Stomach (tissue), 9 donors: ENCODE results near the gene SERPINF2. TPM values are rescaled to one million over a fixed set of nuclear protein-coding genes. Genes with fewer than 3 reads are reported as not detected.
A peak's percentile ranks its signal among the peaks of the same experiment; 100 is the strongest.

ENCODE experiments used
- DNase-seq, 2 donors: peaks; one replicate each; pipeline versions ENCODE4 v3.0.0 to v3.0.0-alpha.2; 2013 to 2019
- H3K27ac ChIP-seq, 5 donors: fragments of 200-600 bp in 4 of 5; sonication (generic) in 4 of 5; one replicate each; pipeline ENCODE4 v1.5.1; 2013 to 2019; ENCODE audit warnings: mild to moderate bottlenecking in 1 of 5, moderate library complexity in 1 of 5
- H3K27me3 ChIP-seq, 3 donors: fragments of 200-600 bp; sonication (generic); one replicate each; pipeline ENCODE4 v1.5.1; 2017 to 2019; ENCODE audit warnings: mixed run types in 1 of 3
- H3K36me3 ChIP-seq, 4 donors: fragments of 200-600 bp; sonication (generic); 1 replicate in 3 of 4; 2 replicates in 1 of 4; pipeline ENCODE4 v1.5.1; 2016 to 2019
- H3K4me1 ChIP-seq, 4 donors: fragments of 200-600 bp; sonication (generic); one replicate each; pipeline ENCODE4 v1.5.1; 2016 to 2019
- H3K4me3 ChIP-seq, 4 donors: fragments of 200-600 bp; sonication (generic) in 3 of 4; one replicate each; pipeline ENCODE4 v1.5.1; 2016 to 2019; ENCODE audit warnings: mild to moderate bottlenecking in 1 of 4
- H3K9me3 ChIP-seq, 4 donors: fragments of 200-600 bp; sonication (generic); one replicate each; pipeline ENCODE4 v1.5.1; 2016 to 2019
- EP300 ChIP-seq: sonication (generic); formaldehyde crosslinking; IDR thresholded peaks from one replicate; pipeline ENCODE4 v1.6.1; 2017; ENCODE audit warnings: antibody characterized with exemption
- POLR2A ChIP-seq, 4 donors: fragments of 450-650 bp; IDR thresholded peaks; one replicate each; pipeline ENCODE4 v1.6.1; 2016; ENCODE audit warnings: antibody characterized with exemption in 4 of 4, control low read depth in 2 of 4, mild to moderate bottlenecking in 1 of 4, moderate library complexity in 1 of 4
- POLR2AphosphoS5 ChIP-seq, 3 donors: sonication (generic); formaldehyde crosslinking; IDR thresholded peaks; one replicate each; pipeline ENCODE4 v1.6.1; 2016; ENCODE audit warnings: antibody characterized with exemption in 3 of 3
- WGBS, 5 donors: extraction: QIAGEN DNeasy Blood & Tissue Kit in 3 of 5; methylation state at CpG; one replicate each; pipeline versions ENCODE4 v1.1.5 to v1.1.7; 2013 to 2018; 5-methylcytosine and 5-hydroxymethylcytosine counted together
- intact Hi-C: fragments of 100-400 bp; cut with DNase I; formaldehyde crosslinking; loops from one replicate; pipeline ENCODE4 v1.15.1; 2023; ENCODE audit warnings: low total_unique reads
- polyA plus RNA-seq, 3 donors: library from polyadenylated mRNA; stranded (reverse); fragments of 200-250 nt; gene quantifications; one replicate each; pipeline ENCODE4 v1.2.3, GENCODE V29; 2013
- total RNA-seq, 5 donors: library from RNA; depleted of rRNA; stranded (reverse); fragments of >200 nt; gene quantifications; one replicate each; pipeline versions ENCODE4 v1.1.0 to v1.2.3, GENCODE V29; 2014 to 2016
- TF ChIP-seq, protein P1 (sequence below), 7 experiments: fragments of 450-650 bp in 4 of 7; fragments of 200-600 bp in 3 of 7; sonication (generic) in 3 of 7; IDR thresholded peaks; one replicate each; pipeline ENCODE4 v1.5.1; 2016 to 2019; ENCODE audit warnings: antibody characterized with exemption in 7 of 7, control low read depth in 2 of 7, mild to moderate bottlenecking in 1 of 7
- donor health status: healthy with polysubstance abuse.
- donor health status: Bipolar disorder and iron deficiency.
- donor health status: healthy.

Gene SERPINF2
- total and polyA plus RNA-seq, 8 donors = 0.45 to 5.2 (median 1.3) TPM

DNA sequence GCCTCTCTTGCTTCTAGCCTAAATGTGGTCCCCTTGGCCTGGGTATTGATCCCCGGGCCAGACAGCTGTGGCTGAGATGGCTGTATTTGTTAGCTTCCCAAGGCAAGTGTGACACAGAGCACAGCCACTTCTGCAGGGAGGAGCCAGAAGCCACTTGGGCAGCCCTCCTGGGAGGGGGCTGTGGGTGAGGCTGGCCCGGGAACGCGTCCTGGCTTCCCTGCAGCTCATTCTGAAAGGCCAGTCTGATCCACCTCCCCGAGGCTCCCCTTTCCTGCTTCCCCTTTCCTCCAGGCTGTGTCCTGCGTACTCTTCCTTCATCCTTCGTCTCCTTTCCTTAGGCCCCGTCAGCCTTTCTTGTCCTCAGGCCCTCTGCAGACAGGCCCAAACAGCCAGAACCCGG lies 8.0 kb downstream of the SERPINF2 start:
- intact Hi-C loops = no loop called here
- no peak overlapping the region for H3K27ac ChIP-seq
- TF ChIP-seq POLR2AphosphoS5 (IDR thresholded peaks at IDR 0.05) (no peak), EP300 (no peak), POLR2A (IDR thresholded peaks at IDR 0.05) (no peak)
- TF ChIP-seq, protein P1, sequence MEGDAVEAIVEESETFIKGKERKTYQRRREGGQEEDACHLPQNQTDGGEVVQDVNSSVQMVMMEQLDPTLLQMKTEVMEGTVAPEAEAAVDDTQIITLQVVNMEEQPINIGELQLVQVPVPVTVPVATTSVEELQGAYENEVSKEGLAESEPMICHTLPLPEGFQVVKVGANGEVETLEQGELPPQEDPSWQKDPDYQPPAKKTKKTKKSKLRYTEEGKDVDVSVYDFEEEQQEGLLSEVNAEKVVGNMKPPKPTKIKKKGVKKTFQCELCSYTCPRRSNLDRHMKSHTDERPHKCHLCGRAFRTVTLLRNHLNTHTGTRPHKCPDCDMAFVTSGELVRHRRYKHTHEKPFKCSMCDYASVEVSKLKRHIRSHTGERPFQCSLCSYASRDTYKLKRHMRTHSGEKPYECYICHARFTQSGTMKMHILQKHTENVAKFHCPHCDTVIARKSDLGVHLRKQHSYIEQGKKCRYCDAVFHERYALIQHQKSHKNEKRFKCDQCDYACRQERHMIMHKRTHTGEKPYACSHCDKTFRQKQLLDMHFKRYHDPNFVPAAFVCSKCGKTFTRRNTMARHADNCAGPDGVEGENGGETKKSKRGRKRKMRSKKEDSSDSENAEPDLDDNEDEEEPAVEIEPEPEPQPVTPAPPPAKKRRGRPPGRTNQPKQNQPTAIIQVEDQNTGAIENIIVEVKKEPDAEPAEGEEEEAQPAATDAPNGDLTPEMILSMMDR (IDR thresholded peaks at IDR 0.05) = no peak

DNA sequence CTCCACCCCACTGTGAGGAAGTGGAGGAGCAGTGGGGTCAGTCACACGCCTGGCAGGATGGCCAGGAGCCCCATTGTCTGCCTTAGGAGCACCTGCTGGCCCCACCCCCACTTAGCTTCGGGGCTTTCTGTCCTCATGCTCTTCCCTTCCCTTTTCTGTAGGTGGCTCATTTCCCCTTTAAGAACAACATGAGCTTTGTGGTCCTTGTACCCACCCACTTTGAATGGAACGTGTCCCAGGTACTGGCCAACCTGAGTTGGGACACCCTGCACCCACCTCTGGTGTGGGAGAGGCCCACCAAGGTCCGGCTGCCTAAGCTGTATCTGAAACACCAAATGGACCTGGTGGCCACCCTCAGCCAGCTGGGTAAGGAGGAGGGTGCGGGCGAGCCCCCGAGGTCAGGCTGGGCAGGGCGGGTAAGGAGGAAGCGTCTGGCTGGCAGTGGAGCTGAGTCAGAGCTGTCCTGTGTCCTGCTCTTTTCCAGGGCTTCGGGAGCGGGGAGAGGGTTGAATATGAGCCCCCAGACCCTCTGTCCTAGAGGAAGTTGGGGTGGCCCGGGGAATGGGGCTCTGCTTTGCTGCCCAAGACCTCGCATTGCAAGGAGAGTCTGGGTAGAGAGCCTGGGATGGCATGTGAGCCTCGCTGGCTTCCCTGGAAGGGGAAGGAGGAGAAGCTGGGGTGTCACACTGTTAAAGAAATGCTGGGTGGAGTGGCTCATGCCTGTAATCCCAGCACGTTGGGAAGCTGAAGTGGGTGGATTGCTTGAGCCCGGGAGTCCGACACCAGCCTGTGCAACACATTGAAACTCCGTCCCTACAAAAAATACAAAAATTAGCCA lies 10.0 kb downstream of the SERPINF2 start:
- H3K4me1 ChIP-seq = peaks cover 0 to 20% (median 9%) of the 10 kb centered on the region in 4 donors
- peak overlapping the region in 4 of 5 donors; percentile 18 to 58 (median 42) for H3K27ac ChIP-seq
- H3K4me3 ChIP-seq = peak overlapping the region in 2 of 4 donors; percentile 2 to 4
- H3K27me3 ChIP-seq = no peaks in the 10 kb centered on the region
- no peaks in the 10 kb centered on the region for H3K9me3 ChIP-seq
- H3K36me3 ChIP-seq = no peaks in the 10 kb centered on the region
- TF ChIP-seq, protein P1 (IDR thresholded peaks at IDR 0.05) = no peak
- no peak for TF ChIP-seq POLR2A (IDR thresholded peaks at IDR 0.05)
- peak in 1 of 2 donors; percentile 54 for DNase-seq
- WGBS, 5 donors = 39 to 55% (median 44%) methylated on average over 18 of the region's 18 CpGs
- intact Hi-C loops = no loop called here

More for the DNA sequence above, 8.0 kb downstream of the SERPINF2 start:
- no peak for DNase-seq
- H3K9me3 ChIP-seq = no peaks in the 10 kb centered on the region
- peaks cover 0 to 32% (median 17%) of the 10 kb centered on the region in 4 donors for H3K4me1 ChIP-seq
- no peaks in the 10 kb centered on the region for H3K27me3 ChIP-seq
- no peak overlapping the region for H3K4me3 ChIP-seq
- H3K36me3 ChIP-seq = no peaks in the 10 kb centered on the region
- 79 to 87% (median 84%) methylated on average over 8 to 9 of the region's 9 CpGs for WGBS, 5 donors

DNA sequence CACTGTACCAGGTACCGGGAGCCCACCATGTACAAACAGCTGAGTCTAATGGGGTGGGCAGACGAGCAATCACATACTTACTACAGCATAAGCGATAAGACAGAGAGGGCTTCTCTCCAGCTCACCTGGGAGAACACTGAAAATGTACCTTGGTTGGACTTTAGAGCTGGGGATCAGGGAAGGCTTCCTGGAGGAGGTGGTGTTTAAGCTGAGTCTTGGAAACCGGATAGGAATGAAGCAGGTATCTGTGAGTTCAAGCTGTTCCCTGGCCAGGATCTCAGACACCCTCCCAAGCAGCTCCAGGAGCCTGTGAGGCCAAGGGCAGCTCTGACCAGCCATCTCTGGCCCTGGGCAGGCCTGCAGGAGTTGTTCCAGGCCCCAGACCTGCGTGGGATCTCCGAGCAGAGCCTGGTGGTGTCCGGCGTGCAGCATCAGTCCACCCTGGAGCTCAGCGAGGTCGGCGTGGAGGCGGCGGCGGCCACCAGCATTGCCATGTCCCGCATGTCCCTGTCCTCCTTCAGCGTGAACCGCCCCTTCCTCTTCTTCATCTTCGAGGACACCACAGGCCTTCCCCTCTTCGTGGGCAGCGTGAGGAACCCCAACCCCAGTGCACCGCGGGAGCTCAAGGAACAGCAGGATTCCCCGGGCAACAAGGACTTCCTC lies 11.2 kb downstream of the SERPINF2 start:
- intact Hi-C loops = no loop called here
- 83 to 87% (median 86%) methylated on average over 21 to 23 of the region's 23 CpGs for WGBS, 5 donors

More for the DNA sequence above, 11.2 kb downstream of the SERPINF2 start:
- Histone ChIP-seq H3K27me3 (no peaks in the 10 kb centered on the region), H3K4me3 (no peak overlapping the region), H3K9me3 (no peaks in the 10 kb centered on the region), H3K36me3 (no peaks in the 10 kb centered on the region), H3K4me1 (peaks cover 0 to 20% (median 9%) of the 10 kb centered on the region in 4 donors), H3K27ac (no peak overlapping the region)
- TF ChIP-seq EP300 = no peak
- TF ChIP-seq POLR2A (IDR thresholded peaks at IDR 0.05) = no peak
- TF ChIP-seq POLR2AphosphoS5 (IDR thresholded peaks at IDR 0.05) = no peak
- TF ChIP-seq, protein P1 (IDR thresholded peaks at IDR 0.05) = no peak
- DNase-seq = no peak
